NCI-H187 (cell line): Measurements from ENCODE around the gene RASA3.

Experiments
- DNase-seq, 2 experiments: peaks; one replicate each; lab custom pipeline; 2025; lab: John Stamatoyannopoulos, UW

Gene RASA3

GRCh38 chr13:113936166-113936965 lies 196.1 kb downstream of the RASA3 start:
- DNase-seq, result no peak

- DNase-seq, result no peak
These were observed 197.2 kb downstream of the RASA3 start for GRCh38 chr13:113935001-113935844.

DNA sequence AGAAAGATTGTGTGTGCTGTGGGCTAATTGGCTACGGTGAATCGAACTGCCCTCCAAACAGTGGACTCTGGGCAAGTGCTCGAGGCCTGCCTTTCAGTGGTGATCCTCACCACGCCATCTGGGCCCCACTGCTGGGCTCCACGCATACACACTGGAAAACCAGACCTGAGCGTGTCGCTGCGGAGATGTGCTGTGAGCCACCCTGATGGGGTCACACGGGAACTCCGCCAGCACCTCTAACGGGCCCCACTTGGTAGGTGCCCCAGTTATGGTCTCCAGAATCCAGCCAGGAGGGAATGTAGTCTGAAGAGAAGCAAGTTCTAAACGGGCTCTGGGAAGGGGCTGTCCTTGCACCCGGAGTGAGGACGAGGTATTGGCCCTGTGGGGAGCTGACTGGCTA lies 197.8 kb downstream of the RASA3 start:
- no peak for DNase-seq

- DNase-seq, result no peak
These were observed 198.5 kb downstream of the RASA3 start for GRCh38 chr13:113933901-113934300.

DNA sequence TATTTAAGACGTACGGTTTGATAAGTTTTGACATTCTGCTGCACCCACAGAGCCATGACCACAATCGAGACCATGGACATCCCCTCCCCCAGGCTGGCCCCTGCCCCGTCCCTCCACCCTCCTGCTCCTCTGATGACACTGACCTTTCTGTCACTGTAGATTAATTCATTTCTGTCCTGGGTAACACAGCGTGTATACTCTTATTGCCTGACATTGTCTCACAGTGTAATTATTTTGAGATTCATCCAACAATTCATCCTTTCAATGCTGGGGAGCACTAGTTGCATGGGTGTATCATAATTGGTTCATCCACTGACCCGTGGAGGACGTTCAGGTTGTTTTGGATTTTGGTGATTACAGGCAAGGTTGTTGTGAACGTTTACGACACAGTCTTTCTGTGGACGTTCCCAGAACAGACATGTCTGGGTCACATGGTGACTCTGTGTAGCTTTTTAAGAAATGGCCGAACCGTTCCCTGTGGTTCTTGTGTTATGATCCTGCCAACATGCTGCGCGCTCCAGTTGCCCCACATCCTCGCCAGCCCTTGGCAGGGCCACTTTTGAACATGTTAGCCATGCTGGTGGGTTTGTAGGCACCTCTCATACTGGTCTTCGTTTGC lies 200.5 kb downstream of the RASA3 start:
- no peak for DNase-seq

GRCh38 chr13:113930671-113931637 lies 201.5 kb downstream of the RASA3 start:
- DNase-seq, result no peak

- no peak for DNase-seq
These were observed 202.5 kb downstream of the RASA3 start for GRCh38 chr13:113929628-113930615.

GRCh38 chr13:113928685-113929627 lies 203.5 kb downstream of the RASA3 start:
- DNase-seq, result no peak
